Fibroblast of upper back skin (primary cell): ENCODE measurements around the gene WWOX.
A peak's percentile ranks its signal among the peaks of the same experiment; 100 is the strongest.
"Not testable (repeated sequence)": the region's sequence is repeated elsewhere in the genome, so short reads cannot be mapped to it uniquely, and the experiment has no call there.

Experiments
- DNase-seq: peaks from one replicate; pipeline ENCODE4 v3.0.0-alpha.2; 2013

The WWOX gene

DNA sequence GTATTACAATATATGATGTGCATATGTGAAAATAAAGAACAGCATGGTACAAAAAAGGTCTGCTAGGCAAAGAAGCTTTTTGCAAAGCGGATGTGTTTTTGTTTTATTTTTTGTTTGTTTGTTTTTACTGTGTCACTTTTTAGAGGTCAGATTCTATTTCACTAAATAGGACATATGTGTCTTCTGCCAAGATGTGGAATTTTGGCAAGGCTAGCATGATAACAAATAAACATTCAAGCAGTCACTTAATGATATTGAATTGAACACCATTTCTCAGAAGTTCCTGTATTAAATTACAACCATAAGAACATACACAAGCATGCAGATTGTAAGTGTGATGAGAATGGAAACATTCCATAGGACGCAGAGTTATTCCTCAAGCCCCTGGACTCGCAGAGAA, 492.7 kb downstream of the WWOX start:
- DNase-seq: no peak

DNA sequence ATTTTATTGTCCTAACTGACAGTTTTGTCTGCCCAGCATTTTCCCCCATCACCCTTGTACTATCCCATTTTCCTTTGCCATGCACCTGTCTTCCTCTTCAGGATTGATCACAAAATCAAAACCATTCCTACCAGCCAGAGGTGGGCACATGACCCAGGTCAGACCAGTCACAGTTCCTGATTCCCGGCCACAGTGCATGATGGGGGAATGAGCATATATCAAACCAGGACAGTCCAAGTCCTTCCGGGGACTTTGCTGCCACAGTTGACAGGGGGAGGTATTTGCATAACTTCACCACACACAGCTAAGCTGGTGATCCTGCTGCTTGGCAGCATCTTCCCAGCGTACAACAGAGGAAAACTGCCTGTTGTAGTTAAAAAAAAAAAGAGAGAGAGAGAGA, 493.9 kb downstream of the WWOX start:
- DNase-seq: no peak

- DNase-seq: no peak
Observed at GRCh38 chr16:78594191-78594590, 494.7 kb downstream of the WWOX start.

DNA sequence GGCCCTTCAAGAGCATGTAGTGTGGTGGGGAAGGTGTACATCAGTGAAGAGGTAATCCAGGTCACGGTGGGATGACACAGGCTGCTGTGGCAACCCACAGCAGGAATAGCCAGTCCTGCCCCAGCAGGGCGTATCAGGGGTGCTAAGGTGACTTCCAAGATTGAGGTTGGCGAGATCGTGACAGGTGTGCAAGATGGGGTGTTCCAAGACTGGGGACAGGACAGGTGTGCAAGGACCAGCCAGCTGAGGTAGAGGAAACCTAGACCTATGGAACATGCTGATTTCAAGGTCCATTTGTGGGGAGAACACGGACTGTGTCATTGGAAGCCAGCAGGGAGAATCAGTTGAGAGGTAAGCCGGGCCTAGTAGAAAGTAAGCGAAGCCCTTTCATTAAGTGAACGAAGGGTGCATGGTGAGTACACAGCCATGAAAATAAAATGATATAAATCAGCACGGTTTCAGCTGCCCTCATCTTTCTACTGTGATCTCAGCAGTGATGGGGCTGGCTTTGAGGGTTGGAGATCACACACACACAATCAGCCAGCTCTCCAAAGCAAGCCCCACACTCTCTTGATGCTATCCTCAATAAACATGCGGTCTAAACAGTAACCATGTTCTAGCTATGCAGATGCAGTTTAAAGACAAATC, 497.0 kb downstream of the WWOX start:
- DNase-seq: no peak

DNA sequence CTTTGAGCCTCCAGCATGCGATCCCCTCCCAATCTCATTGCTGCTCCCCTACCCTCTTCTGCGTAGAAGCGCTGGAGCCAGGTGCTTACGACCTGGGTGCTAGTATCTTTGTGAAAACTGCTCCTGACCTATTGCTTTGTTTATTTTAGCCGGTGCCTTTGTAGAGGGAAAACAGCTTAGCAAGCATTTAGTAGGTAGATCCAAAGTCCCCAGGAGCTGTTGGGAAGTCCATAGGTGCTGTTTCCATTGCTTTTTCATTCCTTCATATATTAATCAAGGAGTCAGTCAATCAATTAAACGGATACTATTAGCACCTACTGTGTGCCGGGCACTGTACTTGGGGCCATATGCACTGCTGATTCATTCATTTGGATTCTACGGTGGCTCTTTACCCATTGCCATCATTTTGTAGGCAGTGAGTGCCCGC, 497.6 kb downstream of the WWOX start:
- no peak for DNase-seq

DNA sequence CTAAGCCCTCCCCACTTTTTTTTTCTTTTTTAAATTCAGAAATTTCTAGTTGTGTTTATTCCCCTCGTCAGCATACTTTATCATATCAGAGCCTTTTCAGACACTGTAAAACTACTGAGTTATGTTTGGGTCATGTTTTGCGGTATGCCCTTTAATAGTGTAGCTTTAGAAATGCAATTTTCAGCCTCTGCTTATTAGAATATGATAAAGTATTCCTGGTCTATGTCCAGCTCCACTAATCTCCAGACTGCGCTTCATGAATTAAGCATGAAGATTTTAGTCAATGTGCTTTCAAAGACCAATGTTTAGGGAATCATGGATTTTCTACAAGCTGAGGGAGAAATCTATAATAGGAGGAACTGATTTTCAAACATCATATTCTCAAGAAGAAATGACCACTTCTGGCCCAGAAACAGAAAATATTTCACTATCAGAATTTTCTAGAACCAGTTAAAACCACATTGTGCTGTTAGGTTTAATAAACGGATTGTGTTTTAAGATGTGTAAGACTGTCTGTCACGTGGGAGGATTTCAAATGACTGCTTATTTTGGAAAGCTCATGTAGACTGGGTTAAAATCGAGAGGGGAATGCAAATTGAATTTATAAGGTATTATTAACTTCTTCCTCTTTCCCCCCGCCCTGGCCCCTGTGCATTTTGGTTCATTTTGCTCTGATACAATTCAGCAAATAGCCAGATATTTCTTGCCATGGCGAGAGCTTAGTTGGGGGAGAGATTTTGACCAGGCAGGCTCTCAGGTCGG, 498.5 kb downstream of the WWOX start:
- no peak for DNase-seq

GRCh38 chr16:78599271-78599670, 499.8 kb downstream of the WWOX start:
- no peak for DNase-seq

GRCh38 chr16:78604423-78605062, 505.1 kb downstream of the WWOX start:
- not testable (repeated sequence) for DNase-seq

- no peak for DNase-seq
Observed at GRCh38 chr16:78605548-78606101, 506.2 kb downstream of the WWOX start.

- DNase-seq: no peak
Observed at GRCh38 chr16:78606545-78606944, 507.1 kb downstream of the WWOX start.

- no peak for DNase-seq
Observed at GRCh38 chr16:78607022-78607421, 507.6 kb downstream of the WWOX start.

DNA sequence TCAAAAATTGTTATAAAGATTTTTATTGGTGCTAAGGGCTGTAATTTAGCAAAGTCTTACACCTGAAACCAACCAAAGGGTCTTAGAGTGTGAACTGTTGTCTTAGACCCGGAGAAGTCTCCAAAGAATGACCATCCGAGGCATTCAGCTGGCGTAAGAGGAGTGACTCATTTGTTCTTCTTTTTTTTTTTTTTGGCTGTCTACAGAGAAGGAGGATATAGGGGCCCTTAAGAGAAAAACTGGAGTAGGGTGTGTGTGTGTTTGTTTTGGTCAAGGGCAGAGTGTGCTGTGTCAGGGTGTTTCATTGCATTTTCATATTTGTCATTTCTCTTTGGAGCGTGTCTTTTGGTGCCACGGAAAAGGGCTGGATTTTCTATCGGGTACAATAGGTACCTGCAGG, 508.0 kb downstream of the WWOX start:
- DNase-seq: no peak

DNA sequence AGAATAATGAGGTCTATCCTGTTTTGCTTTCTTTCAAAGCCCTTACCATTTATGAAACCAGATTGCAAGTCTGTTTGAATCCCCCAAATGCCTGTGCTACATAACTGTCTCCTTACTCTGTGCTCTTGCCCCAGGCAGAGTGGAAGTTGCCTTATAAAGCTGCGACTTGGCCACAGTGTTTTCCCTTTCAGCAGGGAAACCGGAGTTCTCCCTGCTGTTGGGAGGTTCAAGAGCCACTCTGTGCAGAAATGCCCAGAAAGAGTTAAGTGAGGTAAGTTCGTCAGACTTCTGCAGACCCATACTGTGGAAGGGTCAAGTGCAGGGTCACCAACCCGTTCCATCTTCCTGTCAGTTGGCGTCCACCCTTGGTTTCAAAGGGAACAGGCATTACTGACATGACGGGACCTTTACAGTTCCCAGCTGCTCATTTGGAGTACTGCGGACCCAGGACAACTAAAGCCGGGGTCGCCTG, 508.9 kb downstream of the WWOX start:
- no peak for DNase-seq

- no peak for DNase-seq
Observed at GRCh38 chr16:78609402-78610274, 510.2 kb downstream of the WWOX start.

- DNase-seq: no peak
Observed at GRCh38 chr16:78611318-78611717, 511.9 kb downstream of the WWOX start.

- DNase-seq: no peak
Observed at GRCh38 chr16:78619811-78620210, 520.4 kb downstream of the WWOX start.

GRCh38 chr16:78620291-78620690, 520.8 kb downstream of the WWOX start:
- DNase-seq: no peak

DNA sequence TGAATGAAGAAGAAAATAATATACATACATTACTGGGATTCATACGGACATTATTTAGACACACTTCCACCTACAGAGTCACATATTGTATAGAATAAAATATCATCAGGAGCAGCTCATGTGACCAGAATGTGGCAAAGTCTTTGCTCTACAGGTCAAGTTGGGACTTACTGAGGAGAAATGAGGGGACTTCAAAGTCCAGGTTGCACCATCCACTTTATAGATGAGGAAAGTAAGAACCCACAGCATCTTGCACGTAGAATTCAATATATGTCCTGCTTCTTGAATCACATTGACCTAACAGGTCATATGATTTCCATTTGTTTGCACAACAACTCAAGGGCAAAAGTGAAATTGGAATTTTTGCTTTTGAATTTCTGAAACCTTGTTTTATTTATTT, 524.3 kb downstream of the WWOX start:
- no peak for DNase-seq

DNA sequence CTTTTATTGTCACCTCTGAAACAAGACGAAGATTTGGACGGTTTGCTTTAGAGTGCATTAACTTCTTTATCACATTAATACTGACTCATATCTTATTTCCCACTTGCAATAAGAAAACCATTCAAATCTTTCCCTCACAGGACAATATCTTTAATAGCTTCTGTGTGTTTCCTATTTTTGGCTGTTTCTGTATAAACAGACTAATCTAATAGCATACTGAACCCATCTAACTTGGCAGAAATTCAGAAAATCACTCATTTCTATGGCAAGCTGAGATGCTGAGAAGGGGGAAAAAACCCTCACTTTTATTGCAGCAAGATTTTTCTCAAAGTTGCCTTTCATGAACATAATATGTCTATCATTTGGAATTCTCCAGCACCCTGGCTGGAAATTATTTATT, 524.9 kb downstream of the WWOX start:
- no peak for DNase-seq

DNA sequence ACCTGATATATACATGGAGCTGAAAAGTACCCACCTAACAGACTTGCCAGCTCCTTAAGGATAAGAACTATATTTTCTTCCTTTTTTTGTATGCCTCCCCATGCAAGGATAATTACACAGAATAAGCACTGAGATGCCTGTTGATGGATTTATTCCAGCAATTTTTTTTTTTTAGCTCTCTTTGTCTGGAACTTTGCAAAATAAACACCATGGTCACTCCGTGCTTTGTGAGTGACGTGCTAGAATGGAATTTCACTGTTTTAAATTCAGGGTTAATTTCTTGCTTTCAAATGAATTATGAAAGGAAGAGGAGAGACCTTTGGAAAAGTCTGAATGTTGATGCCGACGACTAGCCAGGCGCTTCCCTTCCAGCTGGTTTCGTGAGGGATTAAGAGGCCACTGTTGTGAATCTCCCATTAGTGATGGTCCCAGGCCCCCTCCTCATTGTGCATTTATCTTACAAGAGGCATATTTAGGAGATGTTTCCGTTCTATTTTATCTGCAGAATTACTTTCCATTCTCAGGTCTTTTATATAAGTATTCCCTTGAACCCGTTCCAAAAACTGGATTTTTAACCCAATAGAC, 529.1 kb downstream of the WWOX start:
- peak; percentile 9 for DNase-seq

DNA sequence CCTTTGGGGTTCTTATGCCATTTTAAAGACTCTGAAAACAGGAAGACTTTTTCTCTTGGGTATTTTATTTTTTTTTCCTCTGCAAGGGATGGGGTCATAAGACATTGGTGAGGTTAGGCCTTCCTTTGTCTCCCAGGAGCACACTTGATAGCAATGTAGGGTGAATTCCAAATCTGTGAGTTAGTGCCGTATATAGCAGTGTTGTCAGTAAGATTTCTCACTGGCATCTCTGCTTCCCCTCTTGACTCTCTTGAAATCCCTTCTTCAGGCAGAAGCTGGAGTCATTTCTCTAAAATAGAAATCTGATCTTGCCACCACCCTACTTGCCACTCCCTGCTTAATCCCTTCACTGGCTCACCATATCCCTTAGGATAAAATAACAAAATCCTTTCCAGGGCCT, 529.7 kb downstream of the WWOX start:
- DNase-seq: peak; percentile 19

DNA sequence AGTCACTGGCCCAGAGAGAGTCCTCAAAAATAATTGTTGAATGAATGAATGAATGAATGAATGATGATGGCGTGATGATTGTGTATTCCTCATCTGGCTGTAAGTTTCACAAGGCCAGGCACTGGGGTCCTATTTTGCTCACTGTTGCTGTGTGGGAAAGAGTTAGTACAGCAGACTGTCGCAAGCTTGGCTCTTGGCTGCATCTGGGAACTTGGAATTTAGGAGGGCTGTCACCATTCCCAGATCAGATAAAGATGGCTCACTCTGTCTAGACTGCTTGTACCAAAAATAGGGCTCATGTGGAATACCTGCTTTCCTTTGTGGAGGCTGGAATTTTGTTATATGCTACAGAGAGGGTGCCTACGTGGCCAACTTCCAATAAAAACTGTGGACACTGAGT, 530.6 kb downstream of the WWOX start:
- DNase-seq: no peak
